ENCODE measurements around the gene PRKCA.

DNA sequence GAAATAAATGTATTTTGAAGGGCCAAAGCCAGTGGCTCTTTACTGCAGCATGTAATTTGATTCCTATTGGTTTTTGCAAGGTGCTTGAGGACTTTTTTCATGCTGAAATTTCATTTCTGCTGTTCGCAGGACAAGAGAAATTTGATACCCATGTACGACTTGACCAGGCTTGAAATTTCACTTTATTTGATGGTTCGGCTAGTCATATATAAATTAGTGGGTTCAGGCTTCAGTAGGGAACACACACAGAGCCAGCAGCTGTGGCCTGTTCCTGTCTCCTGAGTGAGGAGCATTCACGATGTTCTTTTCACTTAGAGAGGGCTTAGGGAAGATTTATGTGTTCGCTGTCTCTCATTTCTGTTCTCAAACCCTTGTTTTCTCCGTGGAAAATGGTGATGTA lies 274.1 kb downstream of the PRKCA start:
- TF ChIP-seq, protein P1, sequence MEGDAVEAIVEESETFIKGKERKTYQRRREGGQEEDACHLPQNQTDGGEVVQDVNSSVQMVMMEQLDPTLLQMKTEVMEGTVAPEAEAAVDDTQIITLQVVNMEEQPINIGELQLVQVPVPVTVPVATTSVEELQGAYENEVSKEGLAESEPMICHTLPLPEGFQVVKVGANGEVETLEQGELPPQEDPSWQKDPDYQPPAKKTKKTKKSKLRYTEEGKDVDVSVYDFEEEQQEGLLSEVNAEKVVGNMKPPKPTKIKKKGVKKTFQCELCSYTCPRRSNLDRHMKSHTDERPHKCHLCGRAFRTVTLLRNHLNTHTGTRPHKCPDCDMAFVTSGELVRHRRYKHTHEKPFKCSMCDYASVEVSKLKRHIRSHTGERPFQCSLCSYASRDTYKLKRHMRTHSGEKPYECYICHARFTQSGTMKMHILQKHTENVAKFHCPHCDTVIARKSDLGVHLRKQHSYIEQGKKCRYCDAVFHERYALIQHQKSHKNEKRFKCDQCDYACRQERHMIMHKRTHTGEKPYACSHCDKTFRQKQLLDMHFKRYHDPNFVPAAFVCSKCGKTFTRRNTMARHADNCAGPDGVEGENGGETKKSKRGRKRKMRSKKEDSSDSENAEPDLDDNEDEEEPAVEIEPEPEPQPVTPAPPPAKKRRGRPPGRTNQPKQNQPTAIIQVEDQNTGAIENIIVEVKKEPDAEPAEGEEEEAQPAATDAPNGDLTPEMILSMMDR (IDR thresholded peaks at IDR 0.05): no peak
- TF ChIP-seq POLR2A (IDR thresholded peaks at IDR 0.05; ENCODE audit: low read depth): no peak
- no peak for TF ChIP-seq POLR2AphosphoS5 (IDR thresholded peaks at IDR 0.05)
